OCI-LY7 (cell line): ENCODE results near the gene SLX4IP. TPM values are rescaled to one million over a fixed set of nuclear protein-coding genes. Genes with fewer than 3 reads are reported as not detected.

Experiments used
- BruUV-seq: library from RNA; stranded (reverse); fragments of 400-500 nt; replicated peaks from 2 replicates; lab custom pipeline; 2021; lab: Mats Ljungman, UMichigan
- CTCF ChIA-PET: fragments of 300-600 bp; sonication (Branson Sonifier 250); formaldehyde crosslinking; loops from one replicate; lab custom pipeline; 2022; ENCODE audit warnings: antibody characterized with exemption; ENCODE audit not compliant: unreplicated experiment; lab: Charles Lee
- POLR2A ChIA-PET: fragments of 300-600 bp; sonication (Branson Sonifier 250); formaldehyde crosslinking; loops from one replicate; lab custom pipeline; 2022; ENCODE audit warnings: antibody characterized with exemption; lab: Charles Lee
- DNase-seq: peaks from one replicate; pipeline ENCODE4 v3.0.0-alpha.2; 2015; ENCODE audit warnings: low spot score
- H2AFZ ChIP-seq: fragments of 200-600 bp; sonication (generic), shearing (Covaris generic); 2 replicates; pipeline ENCODE4 v1.6.1; 2014; ENCODE audit warnings: mild to moderate bottlenecking, antibody characterized with exemption, low read length, moderate library complexity
- H3K27ac ChIP-seq: fragments of 200-600 bp; sonication (generic); 2 replicates; pipeline ENCODE4 v1.5.1; 2014; ENCODE audit warnings: mixed run types, low read depth, mild to moderate bottlenecking, moderate library complexity, low read length, inconsistent platforms; ENCODE audit not compliant: poor library complexity, severe bottlenecking
- H3K36me3 ChIP-seq: fragments of 200-600 bp; sonication (generic); 2 replicates; pipeline ENCODE4 v1.6.1; 2014; ENCODE audit warnings: mild to moderate bottlenecking, antibody characterized with exemption, low read length, moderate library complexity, mixed read lengths; ENCODE audit not compliant: insufficient read depth
- H3K4me1 ChIP-seq: fragments of 200-600 bp; sonication (generic); 2 replicates; pipeline ENCODE4 v1.5.1; 2014; ENCODE audit warnings: mild to moderate bottlenecking, low read length; ENCODE audit not compliant: insufficient read depth, poor library complexity, severe bottlenecking
- H3K4me2 ChIP-seq: fragments of 200-600 bp; sonication (generic); 2 replicates; pipeline ENCODE4 v1.6.1; 2014; ENCODE audit warnings: mild to moderate bottlenecking, low read length
- H3K4me3 ChIP-seq: fragments of 200-600 bp; sonication (generic); 2 replicates; pipeline ENCODE4 v1.5.1; 2014; ENCODE audit warnings: mild to moderate bottlenecking, low read depth, low read length; ENCODE audit not compliant: poor library complexity, severe bottlenecking
- H3K79me2 ChIP-seq: fragments of 200-600 bp; sonication (generic); 2 replicates; pipeline ENCODE4 v1.6.1; 2016; ENCODE audit warnings: low read depth, mild to moderate bottlenecking, low read length, moderate library complexity, mixed read lengths; ENCODE audit not compliant: insufficient read depth
- H3K9me2 ChIP-seq: fragments of 200-600 bp; sonication (generic); 2 replicates; pipeline ENCODE4 v1.6.1; 2016; ENCODE audit warnings: mild to moderate bottlenecking, low read length, mixed read lengths; ENCODE audit not compliant: insufficient read depth
- H3K9me3 ChIP-seq: fragments of 200-600 bp; sonication (generic); 2 replicates; pipeline ENCODE4 v1.6.1; 2014; ENCODE audit warnings: mild to moderate bottlenecking, mixed run types, low read length, mixed read lengths
- H4K20me1 ChIP-seq: fragments of 200-600 bp; sonication (generic); 2 replicates; pipeline ENCODE4 v1.6.1; 2014; ENCODE audit warnings: mild to moderate bottlenecking, antibody characterized with exemption, low read length, moderate library complexity, mixed read lengths; ENCODE audit not compliant: insufficient read depth
- EZH2phosphoT487 ChIP-seq: fragments of 200-600 bp; sonication (generic); IDR thresholded peaks from 2 replicates; pipeline ENCODE4 v1.6.1; 2018; ENCODE audit warnings: low read depth, borderline replicate concordance, mild to moderate bottlenecking, mixed run types, antibody characterized with exemption, low read length, moderate library complexity, mixed read lengths
- intact Hi-C: fragments of 100-400 bp; cut with micrococcal nuclease; formaldehyde crosslinking; loops from one replicate; pipeline ENCODE4 v1.10.0; 2022; ENCODE audit not compliant: unreplicated experiment
- total RNA-seq, 2 experiments: library from RNA; depleted of rRNA in 1 of 2; stranded (reverse); fragments of >200 nt in 1 of 2; shearing (Covaris generic) in 1 of 2; gene quantifications; 2 replicates each; pipeline ENCODE4 v1.2.3, GENCODE V29; 2014 to 2022
- TF ChIP-seq, protein P1 (sequence below): fragments of 200-600 bp; sonication (generic); conservative IDR thresholded peaks from 2 replicates; pipeline ENCODE4 v1.5.1; 2014; ENCODE audit warnings: mild to moderate bottlenecking, antibody characterized with exemption, low read length, moderate library complexity, mixed read lengths

SLX4IP gene
- total RNA-seq, 2 experiments from 2014 or later: 4.1 to 9.2 TPM

DNA sequence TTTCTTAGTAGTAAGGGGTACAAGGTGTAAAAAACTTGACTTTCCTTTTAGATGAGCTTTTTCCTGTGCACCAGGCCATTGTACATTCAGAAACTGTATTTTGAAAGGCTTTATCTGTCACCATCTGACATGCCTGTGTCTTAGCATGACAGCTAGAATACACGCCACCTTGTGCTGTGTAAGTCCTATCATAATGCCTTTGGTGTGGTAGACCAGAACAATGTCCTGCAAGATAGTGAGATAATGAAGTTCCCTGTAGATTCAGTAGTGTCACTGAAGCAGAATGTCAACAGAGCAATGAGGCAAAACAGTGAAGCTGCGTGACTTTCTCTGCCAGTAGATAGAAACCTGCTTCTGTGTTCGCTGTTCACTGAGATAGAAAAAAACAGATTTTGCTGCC is 132.9 kb downstream of the SLX4IP start:
- POLR2A ChIA-PET: no interaction called here
- H3K9me3 ChIP-seq: no peaks in the 10 kb centered on the region
- H3K4me3 ChIP-seq: no peak overlapping the region
- H3K4me2 ChIP-seq: no peak overlapping the region
- CTCF ChIA-PET: no interaction called here
- no peak overlapping the region for H3K27ac ChIP-seq
- intact Hi-C loops: loop anchor here (10.0 kb wide), 1 partner anchor 977 kb away; no protein-coding TSS in a partner anchor
- H3K36me3 ChIP-seq: no peaks in the 10 kb centered on the region
- no peaks in the 10 kb centered on the region for H3K4me1 ChIP-seq
- DNase-seq: no peak
- no TSS peak for BruUV-seq
- H4K20me1 ChIP-seq: no peaks in the 10 kb centered on the region
- H2AFZ ChIP-seq: no peak overlapping the region
- no peaks in the 10 kb centered on the region for H3K79me2 ChIP-seq
- TF ChIP-seq, protein P1, sequence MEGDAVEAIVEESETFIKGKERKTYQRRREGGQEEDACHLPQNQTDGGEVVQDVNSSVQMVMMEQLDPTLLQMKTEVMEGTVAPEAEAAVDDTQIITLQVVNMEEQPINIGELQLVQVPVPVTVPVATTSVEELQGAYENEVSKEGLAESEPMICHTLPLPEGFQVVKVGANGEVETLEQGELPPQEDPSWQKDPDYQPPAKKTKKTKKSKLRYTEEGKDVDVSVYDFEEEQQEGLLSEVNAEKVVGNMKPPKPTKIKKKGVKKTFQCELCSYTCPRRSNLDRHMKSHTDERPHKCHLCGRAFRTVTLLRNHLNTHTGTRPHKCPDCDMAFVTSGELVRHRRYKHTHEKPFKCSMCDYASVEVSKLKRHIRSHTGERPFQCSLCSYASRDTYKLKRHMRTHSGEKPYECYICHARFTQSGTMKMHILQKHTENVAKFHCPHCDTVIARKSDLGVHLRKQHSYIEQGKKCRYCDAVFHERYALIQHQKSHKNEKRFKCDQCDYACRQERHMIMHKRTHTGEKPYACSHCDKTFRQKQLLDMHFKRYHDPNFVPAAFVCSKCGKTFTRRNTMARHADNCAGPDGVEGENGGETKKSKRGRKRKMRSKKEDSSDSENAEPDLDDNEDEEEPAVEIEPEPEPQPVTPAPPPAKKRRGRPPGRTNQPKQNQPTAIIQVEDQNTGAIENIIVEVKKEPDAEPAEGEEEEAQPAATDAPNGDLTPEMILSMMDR: no peak
- no peaks in the 10 kb centered on the region for H3K9me2 ChIP-seq

DNA sequence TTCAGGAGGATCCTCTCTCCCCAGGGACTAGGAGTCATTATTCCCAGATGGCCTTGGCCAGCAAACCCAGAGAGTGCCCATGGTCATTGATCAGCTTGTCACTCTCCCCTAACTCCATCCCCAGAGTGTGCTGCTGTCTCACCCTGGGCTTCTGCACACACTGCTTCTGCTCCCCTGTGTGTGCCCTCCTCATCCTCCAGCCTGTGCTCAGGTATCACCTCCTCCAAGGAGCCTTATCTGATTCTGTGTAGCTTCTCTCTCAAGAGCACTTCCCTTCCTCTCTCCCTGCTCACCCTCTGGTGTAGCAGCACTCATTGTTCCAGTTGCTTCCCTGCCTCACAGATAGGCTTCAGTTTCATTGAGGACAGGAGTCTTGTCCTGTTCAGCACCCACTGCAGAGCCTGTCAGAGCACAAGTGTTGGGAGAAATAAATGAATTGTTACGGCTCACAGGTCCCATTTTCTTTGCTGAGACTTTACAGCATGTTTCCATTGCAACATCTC is 136.3 kb downstream of the SLX4IP start:
- no peaks in the 10 kb centered on the region for H3K4me1 ChIP-seq
- H3K9me2 ChIP-seq: no peaks in the 10 kb centered on the region
- CTCF ChIA-PET: no interaction called here
- intact Hi-C loops: no loop called here
- POLR2A ChIA-PET: interaction anchor here (1.1 kb wide), 1 partner anchor 56 kb away, joined by 3 read pairs; no protein-coding TSS in a partner anchor
- no peak overlapping the region for H3K4me2 ChIP-seq
- no TSS peak for BruUV-seq
- no peaks in the 10 kb centered on the region for H3K9me3 ChIP-seq
- H2AFZ ChIP-seq: no peak overlapping the region
- TF ChIP-seq, protein P1: no peak
- TF ChIP-seq EZH2phosphoT487: no peak
- H3K27ac ChIP-seq: no peak overlapping the region
- no peak overlapping the region for H3K4me3 ChIP-seq
- no peaks in the 10 kb centered on the region for H4K20me1 ChIP-seq
- no peak for DNase-seq
- H3K36me3 ChIP-seq: no peaks in the 10 kb centered on the region
- H3K79me2 ChIP-seq: no peaks in the 10 kb centered on the region

DNA sequence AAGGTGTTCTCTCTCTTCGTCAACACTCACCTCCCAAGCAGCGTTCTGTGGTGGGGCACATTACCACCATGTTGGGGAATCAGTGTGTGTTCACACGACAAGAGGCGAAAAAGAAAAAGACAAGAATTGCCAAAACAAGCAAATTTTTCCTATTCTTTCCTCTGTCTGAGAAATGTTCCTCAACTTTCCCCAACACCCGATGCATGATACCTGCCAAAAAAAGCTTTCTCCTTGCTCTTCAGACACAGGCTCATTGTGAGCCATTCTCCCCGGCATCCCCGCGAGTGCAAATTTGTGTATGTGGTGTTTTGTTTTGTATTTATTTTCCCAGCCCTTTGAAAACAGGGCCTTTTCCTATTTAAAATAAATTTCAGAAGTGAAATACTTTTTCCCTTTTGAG is 137.7 kb downstream of the SLX4IP start:
- BruUV-seq: no TSS peak
- no peak overlapping the region for H3K27ac ChIP-seq
- no peaks in the 10 kb centered on the region for H3K9me3 ChIP-seq
- H3K36me3 ChIP-seq: no peaks in the 10 kb centered on the region
- no peak overlapping the region for H3K4me2 ChIP-seq
- no peak overlapping the region for H3K4me3 ChIP-seq
- DNase-seq: no peak
- H2AFZ ChIP-seq: no peak overlapping the region
- no peak for TF ChIP-seq EZH2phosphoT487
- TF ChIP-seq, protein P1: no peak
- POLR2A ChIA-PET: no interaction called here
- H3K79me2 ChIP-seq: no peaks in the 10 kb centered on the region
- no peaks in the 10 kb centered on the region for H3K9me2 ChIP-seq
- CTCF ChIA-PET: no interaction called here
- intact Hi-C loops: no loop called here
- no peaks in the 10 kb centered on the region for H4K20me1 ChIP-seq
- no peaks in the 10 kb centered on the region for H3K4me1 ChIP-seq
